M059J (cell line): ENCODE results near the gene LPCAT1. TPM values are rescaled to one million over a fixed set of nuclear protein-coding genes. Genes with fewer than 3 reads are reported as not detected.
"Not testable (repeated sequence)": the region's sequence is repeated elsewhere in the genome, so short reads cannot be mapped to it uniquely, and the experiment has no call there.

ENCODE experiments used
- DNase-seq: peaks from one replicate; pipeline ENCODE4 v3.0.0-alpha.2; 2012; ENCODE audit warnings: low read depth
- total RNA-seq: library from RNA; depleted of rRNA; stranded (reverse); fragments of >200 nt; shearing (Covaris generic); gene quantifications from 2 replicates; pipeline ENCODE4 v1.2.3, GENCODE V29; 2014

The LPCAT1 gene
- total RNA-seq, 1 experiment from 2014 or later: 41.1 TPM

- no peak for DNase-seq
Observed at GRCh38 chr5:1541702-1542400, 18.1 kb upstream of the LPCAT1 start.

- DNase-seq: no peak
Observed at GRCh38 chr5:1540831-1541701, 17.3 kb upstream of the LPCAT1 start.

GRCh38 chr5:1540166-1540565 lies 16.4 kb upstream of the LPCAT1 start:
- no peak for DNase-seq

- DNase-seq: not testable (repeated sequence)
Observed at GRCh38 chr5:1539393-1540161, 15.8 kb upstream of the LPCAT1 start.

- no peak for DNase-seq
Observed at GRCh38 chr5:1538741-1539392, 15.1 kb upstream of the LPCAT1 start.

GRCh38 chr5:1538276-1538675 lies 14.5 kb upstream of the LPCAT1 start:
- no peak for DNase-seq

GRCh38 chr5:1537603-1538154 lies 13.9 kb upstream of the LPCAT1 start:
- DNase-seq: no peak

GRCh38 chr5:1536871-1537602 lies 13.3 kb upstream of the LPCAT1 start:
- no peak for DNase-seq

- DNase-seq: peak; percentile 57
Observed at GRCh38 chr5:1536322-1536845, 12.6 kb upstream of the LPCAT1 start.

GRCh38 chr5:1535646-1536045 lies 11.9 kb upstream of the LPCAT1 start:
- no peak for DNase-seq

GRCh38 chr5:1532384-1532783 lies 8.6 kb upstream of the LPCAT1 start:
- no peak for DNase-seq

- no peak for DNase-seq
Observed at GRCh38 chr5:1529498-1529897, 5.7 kb upstream of the LPCAT1 start.

- no peak for DNase-seq
Observed at GRCh38 chr5:1527533-1528205, 3.9 kb upstream of the LPCAT1 start.

- DNase-seq: no peak
Observed at GRCh38 chr5:1526681-1527131, 2.9 kb upstream of the LPCAT1 start.

GRCh38 chr5:1526190-1526631 lies 2.5 kb upstream of the LPCAT1 start:
- no peak for DNase-seq

- no peak for DNase-seq
Observed at GRCh38 chr5:1525624-1526189, 1.9 kb upstream of the LPCAT1 start.

- DNase-seq: no peak
Observed at GRCh38 chr5:1524799-1525623, 1.3 kb upstream of the LPCAT1 start.

GRCh38 chr5:1524481-1524798 lies 680 bp upstream of the LPCAT1 start:
- DNase-seq: no peak

- DNase-seq: no peak
Observed at GRCh38 chr5:1523480-1523792, 324 bp downstream of the LPCAT1 start.
